Mucosa of rectum (tissue), 2 donors: ENCODE results near the gene CEBPZ.

Experiments used
- H3K27ac ChIP-seq, 2 donors: one replicate each; pipeline ENCODE4 v1.7.0; 2013; ENCODE audit warnings: inconsistent platforms in 2 of 2, low read depth in 2 of 2, low read length in 2 of 2
- H3K27me3 ChIP-seq, 2 donors: one replicate each; pipeline ENCODE4 v1.7.0; 2013; ENCODE audit warnings: low read length in 2 of 2; ENCODE audit not compliant: control insufficient read depth in 2 of 2, insufficient read depth in 2 of 2
- H3K36me3 ChIP-seq, 2 donors: one replicate each; pipeline ENCODE4 v1.7.0; 2013; ENCODE audit warnings: low read length in 2 of 2; ENCODE audit not compliant: control insufficient read depth in 2 of 2, insufficient read depth in 2 of 2
- H3K4me1 ChIP-seq, 2 donors: one replicate each; pipeline ENCODE4 v1.7.0; 2013; ENCODE audit warnings: low read length in 2 of 2, mild to moderate bottlenecking in 1 of 2; ENCODE audit not compliant: control insufficient read depth in 2 of 2, insufficient read depth in 2 of 2
- H3K4me3 ChIP-seq, 2 donors: one replicate each; pipeline ENCODE4 v1.7.0; 2013; ENCODE audit warnings: low read length in 2 of 2
- H3K9ac ChIP-seq, 2 donors: one replicate each; pipeline ENCODE4 v1.7.0; 2013; ENCODE audit warnings: low read length in 2 of 2, low read depth in 1 of 2, mild to moderate bottlenecking in 1 of 2
- H3K9me3 ChIP-seq, 2 donors: one replicate each; pipeline ENCODE4 v1.7.0; 2013; ENCODE audit warnings: low read length in 2 of 2; ENCODE audit not compliant: control insufficient read depth in 2 of 2
- donor health status: healthy.
- donor health status: Normal muscosa, but diverticular disease.

Gene CEBPZ

GRCh38 chr2:37181726-37182684 is 49.4 kb downstream of the CEBPZ start:
- no peaks in the 10 kb centered on the region for H3K36me3 ChIP-seq
- H3K4me1 ChIP-seq = no peaks in the 10 kb centered on the region
- no peak overlapping the region for H3K27ac ChIP-seq
- no peaks in the 10 kb centered on the region for H3K9me3 ChIP-seq
- H3K9ac ChIP-seq = no peak overlapping the region
- H3K4me3 ChIP-seq = no peak overlapping the region
- H3K27me3 ChIP-seq = no peaks in the 10 kb centered on the region

- H3K9ac ChIP-seq = no peak overlapping the region
- H3K27me3 ChIP-seq = no peaks in the 10 kb centered on the region
- H3K9me3 ChIP-seq = no peaks in the 10 kb centered on the region
- no peaks in the 10 kb centered on the region for H3K4me1 ChIP-seq
- H3K27ac ChIP-seq = no peak overlapping the region
- H3K4me3 ChIP-seq = no peak overlapping the region
- no peaks in the 10 kb centered on the region for H3K36me3 ChIP-seq
These were observed 50.8 kb downstream of the CEBPZ start for GRCh38 chr2:37180640-37181039.

- Histone ChIP-seq H3K27me3 (no peaks in the 10 kb centered on the region), H3K4me3 (no peak overlapping the region), H3K9me3 (no peaks in the 10 kb centered on the region), H3K4me1 (no peaks in the 10 kb centered on the region), H3K27ac (no peak overlapping the region), H3K36me3 (no peaks in the 10 kb centered on the region), H3K9ac (no peak overlapping the region)
These were observed 51.3 kb downstream of the CEBPZ start for GRCh38 chr2:37180006-37180639.

- Histone ChIP-seq H3K9me3 (no peaks in the 10 kb centered on the region), H3K36me3 (no peaks in the 10 kb centered on the region)
These were observed 57.7 kb downstream of the CEBPZ start for GRCh38 chr2:37173741-37174140.

GRCh38 chr2:37171624-37171950 is 59.8 kb downstream of the CEBPZ start:
- Histone ChIP-seq H3K9ac (no peak overlapping the region), H3K4me1 (peaks cover 0 to 4% of the 10 kb centered on the region in 2 donors), H3K4me3 (no peak overlapping the region), H3K27ac (no peak overlapping the region), H3K36me3 (no peaks in the 10 kb centered on the region), H3K9me3 (no peaks in the 10 kb centered on the region), H3K27me3 (no peaks in the 10 kb centered on the region)

More at GRCh38 chr2:37173741-37174140, 57.7 kb downstream of the CEBPZ start:
- no peaks in the 10 kb centered on the region for H3K4me1 ChIP-seq
- H3K27ac ChIP-seq = no peak overlapping the region
- no peak overlapping the region for H3K4me3 ChIP-seq
- no peak overlapping the region for H3K9ac ChIP-seq
- no peaks in the 10 kb centered on the region for H3K27me3 ChIP-seq

GRCh38 chr2:37168217-37168981 is 63.0 kb downstream of the CEBPZ start:
- no peaks in the 10 kb centered on the region for H3K27me3 ChIP-seq
- peaks cover 0 to 4% of the 10 kb centered on the region in 2 donors for H3K4me1 ChIP-seq
- H3K36me3 ChIP-seq = no peaks in the 10 kb centered on the region
- peak overlapping the region; percentile 38 to 48 for H3K27ac ChIP-seq
- H3K9me3 ChIP-seq = no peaks in the 10 kb centered on the region
- peak overlapping the region in 1 of 2 donors; percentile 20 for H3K4me3 ChIP-seq
- H3K9ac ChIP-seq = peak overlapping the region in 1 of 2 donors; percentile 43

GRCh38 chr2:37167636-37168180 is 63.7 kb downstream of the CEBPZ start:
- peak overlapping the region in 1 of 2 donors; percentile 43 for H3K9ac ChIP-seq
- peak overlapping the region; percentile 38 to 48 for H3K27ac ChIP-seq
- H3K9me3 ChIP-seq = no peaks in the 10 kb centered on the region
- no peaks in the 10 kb centered on the region for H3K27me3 ChIP-seq
- peaks cover 0 to 4% of the 10 kb centered on the region in 2 donors for H3K4me1 ChIP-seq
- peak overlapping the region in 1 of 2 donors; percentile 23 for H3K4me3 ChIP-seq
- H3K36me3 ChIP-seq = no peaks in the 10 kb centered on the region

- Histone ChIP-seq H3K36me3 (no peaks in the 10 kb centered on the region), H3K4me3 (no peak overlapping the region), H3K9me3 (no peaks in the 10 kb centered on the region), H3K27me3 (no peaks in the 10 kb centered on the region), H3K4me1 (peaks cover 0 to 4% of the 10 kb centered on the region in 2 donors), H3K9ac (no peak overlapping the region), H3K27ac (no peak overlapping the region)
These were observed 66.6 kb downstream of the CEBPZ start for GRCh38 chr2:37164757-37165156.

- Histone ChIP-seq H3K4me1 (peaks cover 8 to 15% of the 10 kb centered on the region in 2 donors), H3K9me3 (no peaks in the 10 kb centered on the region), H3K27me3 (no peaks in the 10 kb centered on the region), H3K9ac (peak within 1 kb of the TSS; percentile 73 to 76), H3K4me3 (peak within 1 kb of the TSS; percentile 75 to 92), H3K36me3 (no peaks in the 10 kb centered on the region), H3K27ac (peak within 1 kb of the TSS; percentile 66 to 85)
These were observed 74.3 kb downstream of the CEBPZ start, which contains the start of gene EIF2AK2 for GRCh38 chr2:37156857-37157714. Gene EIF2AK2, minus strand, starts transcription at chr2:37156980. Its CDS starts 9,174 bp downstream, at chr2:37147806.
